Urinary bladder (tissue), 4 donors: ENCODE results near the gene PLD1. TPM values are rescaled to one million over a fixed set of nuclear protein-coding genes. Genes with fewer than 3 reads are reported as not detected.

Experiments
- DNase-seq: peaks from one replicate; pipeline ENCODE4 v3.0.0-alpha.2; 2015; ENCODE audit errors: extremely low spot score
- H3K27ac ChIP-seq: one replicate; pipeline ENCODE4 v1.5.1; 2013; ENCODE audit warnings: low read depth, mild to moderate bottlenecking, moderate library complexity
- H3K36me3 ChIP-seq: one replicate; pipeline ENCODE4 v1.6.1; 2013; ENCODE audit warnings: mild to moderate bottlenecking, moderate library complexity; ENCODE audit not compliant: insufficient read depth
- H3K4me1 ChIP-seq: one replicate; pipeline ENCODE4 v1.6.1; 2013; ENCODE audit warnings: mild to moderate bottlenecking, moderate library complexity; ENCODE audit not compliant: insufficient read depth
- H3K4me3 ChIP-seq: one replicate; pipeline ENCODE4 v1.5.1; 2013; ENCODE audit warnings: low read depth, low read length
- WGBS: extraction: QIAGEN DNeasy Blood & Tissue Kit; methylation state at CpG from one replicate; pipeline ENCODE4 v1.1.7; 2013; 5-methylcytosine and 5-hydroxymethylcytosine counted together
- polyA plus RNA-seq: library from polyadenylated mRNA; stranded (reverse); fragments of 200-250 nt; gene quantifications from one replicate; pipeline ENCODE4 v1.2.3, GENCODE V29; 2013
- total RNA-seq: library from RNA; depleted of rRNA; stranded (reverse); fragments of >200 nt; gene quantifications from one replicate; pipeline ENCODE4 v1.2.3, GENCODE V29; 2014
- donor health status: healthy with polysubstance abuse.
- donor health status: healthy.

PLD1 gene
- total and polyA plus RNA-seq, 2 donors: 3.5 to 43.3 TPM

DNA sequence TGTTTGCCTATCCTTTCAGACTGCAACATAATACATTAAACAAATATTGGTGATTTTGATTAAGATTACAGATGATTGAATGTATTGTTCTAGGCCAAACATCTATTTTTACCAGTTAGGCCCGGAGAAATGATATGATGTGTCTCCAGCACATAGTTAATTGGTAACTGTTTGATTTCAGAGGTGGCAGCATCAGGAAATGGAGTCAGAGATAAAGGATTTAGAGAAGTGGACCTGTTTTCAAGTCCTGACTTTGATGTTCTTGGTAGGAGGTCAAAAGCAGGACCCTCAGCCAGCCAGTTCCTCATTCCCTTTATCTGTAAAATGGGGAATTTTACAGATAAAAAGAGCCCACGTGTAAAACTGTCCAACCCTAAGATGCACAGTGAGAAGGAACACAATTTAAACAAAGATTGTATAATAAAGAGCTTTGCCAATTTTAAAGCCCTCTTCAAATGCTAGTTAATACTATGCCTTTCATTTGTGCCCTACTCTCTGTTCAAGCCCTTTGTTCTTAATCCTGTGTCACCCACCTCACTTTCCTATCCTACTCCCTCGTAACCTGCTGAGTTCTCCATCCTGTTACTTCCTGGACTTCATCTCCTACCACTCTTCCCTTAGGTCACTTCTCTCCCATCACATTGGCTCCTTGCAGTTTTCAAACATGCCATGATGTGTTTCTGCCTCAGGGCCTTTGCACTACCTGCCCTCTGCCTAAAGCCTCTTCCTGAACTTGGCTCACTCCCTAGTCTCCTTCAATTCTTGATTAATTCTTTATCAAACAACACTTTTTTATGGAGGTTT, 35.4 kb upstream of the PLD1 start:
- no peaks in the 10 kb centered on the region for H3K36me3 ChIP-seq
- H3K4me1 ChIP-seq: no peaks in the 10 kb centered on the region
- WGBS: 61% methylated on average over 3 of the region's 3 CpGs
- no peak for DNase-seq
- H3K27ac ChIP-seq: no peak overlapping the region
- no peak overlapping the region for H3K4me3 ChIP-seq

DNA sequence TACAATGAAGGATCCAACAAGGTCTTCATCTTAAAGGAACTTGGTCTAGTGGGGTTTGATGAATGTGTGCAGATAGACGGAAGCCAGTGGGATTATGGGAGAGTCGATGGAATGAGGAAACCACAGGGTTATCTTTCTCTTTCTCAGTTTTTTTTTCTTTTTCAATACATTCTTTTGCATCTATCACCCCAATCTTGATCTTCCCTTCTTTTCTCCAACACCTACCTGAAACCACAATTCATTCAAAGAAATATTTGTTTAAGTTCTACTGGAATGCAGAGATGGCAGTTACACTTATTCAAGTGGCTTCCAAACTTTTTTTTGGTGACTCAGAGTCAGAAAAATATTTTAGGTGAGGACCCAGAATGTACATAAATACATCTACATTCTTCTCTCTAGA, 34.6 kb upstream of the PLD1 start:
- H3K27ac ChIP-seq: no peak overlapping the region
- H3K36me3 ChIP-seq: no peaks in the 10 kb centered on the region
- H3K4me1 ChIP-seq: no peaks in the 10 kb centered on the region
- 81% methylated on average over 2 of the region's 2 CpGs for WGBS
- no peak for DNase-seq
- H3K4me3 ChIP-seq: no peak overlapping the region

DNA sequence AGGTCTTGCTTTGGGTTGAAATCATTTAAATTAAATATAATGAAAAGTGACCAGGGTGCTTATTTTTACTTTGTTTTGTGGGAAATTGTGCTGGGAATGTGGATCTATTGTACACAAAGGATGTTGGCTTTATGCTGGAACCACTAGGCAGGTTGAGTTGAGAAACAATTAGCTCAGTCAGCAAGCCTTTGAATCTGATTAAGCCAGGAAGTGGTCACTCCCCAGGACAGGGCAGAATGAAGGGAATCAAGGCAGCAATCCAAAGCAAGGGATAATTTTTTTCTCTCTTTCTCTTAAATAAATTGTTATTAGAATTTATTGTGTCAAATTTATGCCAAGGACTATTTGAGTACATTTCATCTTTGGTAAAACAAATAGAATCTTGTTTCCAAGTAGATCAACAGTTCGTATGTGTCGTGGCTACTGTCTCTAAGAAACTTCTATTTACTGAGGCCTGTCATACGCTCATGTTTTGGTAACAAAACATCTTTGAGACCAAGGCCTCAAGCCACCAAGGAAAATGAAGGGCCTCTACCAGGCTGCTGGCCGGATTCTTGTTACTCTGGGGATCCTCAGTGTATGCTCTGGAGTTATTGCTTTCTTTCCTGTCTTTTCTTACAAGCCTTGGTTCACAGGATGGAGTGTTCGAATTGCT, 32.7 kb upstream of the PLD1 start, which contains the start of gene TMEM212:
TMEM212 (plus strand) TSS at position 486 of the 655 bp plus-strand sequence; CDS start at position 521, 35 bp downstream.
- no peak for DNase-seq
- Histone ChIP-seq H3K27ac (no peak within 1 kb of the TSS), H3K4me1 (no peaks in the 10 kb centered on the region), H3K4me3 (no peak within 1 kb of the TSS), H3K36me3 (no peaks in the 10 kb centered on the region)
- WGBS: 52% methylated on average over 5 of the region's 5 CpGs

DNA sequence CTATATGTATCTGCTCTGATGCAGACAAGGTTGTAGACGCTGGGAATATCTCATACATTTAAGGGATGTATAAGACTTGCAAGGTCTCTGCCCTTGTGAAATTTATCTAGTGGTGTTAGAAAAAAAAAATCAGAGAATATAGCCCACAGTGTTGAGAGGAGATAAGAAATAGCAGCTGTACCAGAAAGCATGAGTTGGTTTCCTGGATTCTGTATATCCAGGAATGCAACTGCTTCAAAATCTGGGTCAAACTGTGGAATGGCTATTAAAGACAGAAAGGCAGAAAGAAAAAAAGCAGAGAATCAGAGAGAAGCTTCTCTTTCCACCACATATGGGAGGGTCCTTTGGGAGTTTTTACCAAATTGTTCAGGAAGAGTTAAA, 31.3 kb upstream of the PLD1 start:
- no peak for DNase-seq
- Histone ChIP-seq H3K27ac (no peak overlapping the region), H3K36me3 (no peaks in the 10 kb centered on the region), H3K4me3 (no peak overlapping the region), H3K4me1 (no peaks in the 10 kb centered on the region)
- WGBS: 56% methylated on average over 1 of the region's 1 CpG

DNA sequence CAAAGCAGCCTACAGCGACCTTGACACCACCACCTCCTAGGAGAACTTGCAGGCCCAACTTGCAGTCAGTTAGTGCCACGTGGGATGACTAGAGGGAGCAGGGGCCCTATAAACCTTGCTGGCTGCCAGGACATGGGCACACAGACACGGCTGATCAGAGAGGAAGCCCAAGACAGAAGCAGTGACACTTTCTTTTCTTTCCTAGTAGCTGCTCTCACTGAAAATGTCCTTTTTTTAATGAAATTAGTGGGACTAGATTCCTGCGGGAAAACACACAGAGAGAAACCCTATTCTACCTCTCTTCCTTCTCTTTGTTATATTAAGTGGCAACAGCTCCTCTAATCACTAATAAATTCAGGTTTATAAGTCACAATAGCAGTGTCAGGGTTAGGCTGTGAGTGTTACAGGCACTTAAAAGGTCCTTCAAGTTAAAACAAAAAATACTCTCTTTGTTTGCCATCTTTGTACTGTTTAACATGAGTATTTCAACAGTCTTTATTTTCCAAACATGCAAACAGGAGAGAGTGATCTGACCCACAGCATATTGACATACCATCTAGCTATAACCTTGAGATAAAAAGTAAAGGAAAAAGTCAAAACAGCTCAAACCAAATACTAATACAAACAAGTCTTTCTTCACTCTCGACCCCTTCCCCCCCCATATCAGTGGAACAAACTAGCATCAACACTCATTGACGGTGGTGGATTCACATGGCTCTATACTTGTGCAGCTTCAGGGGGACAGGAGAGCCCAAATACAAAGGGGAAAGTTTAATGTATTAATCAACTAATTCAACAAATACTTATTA, 30.7 kb upstream of the PLD1 start:
- Histone ChIP-seq H3K36me3 (no peaks in the 10 kb centered on the region), H3K27ac (no peak overlapping the region), H3K4me3 (no peak overlapping the region), H3K4me1 (no peaks in the 10 kb centered on the region)
- WGBS: 63% methylated on average over 6 of the region's 6 CpGs
- no peak for DNase-seq

DNA sequence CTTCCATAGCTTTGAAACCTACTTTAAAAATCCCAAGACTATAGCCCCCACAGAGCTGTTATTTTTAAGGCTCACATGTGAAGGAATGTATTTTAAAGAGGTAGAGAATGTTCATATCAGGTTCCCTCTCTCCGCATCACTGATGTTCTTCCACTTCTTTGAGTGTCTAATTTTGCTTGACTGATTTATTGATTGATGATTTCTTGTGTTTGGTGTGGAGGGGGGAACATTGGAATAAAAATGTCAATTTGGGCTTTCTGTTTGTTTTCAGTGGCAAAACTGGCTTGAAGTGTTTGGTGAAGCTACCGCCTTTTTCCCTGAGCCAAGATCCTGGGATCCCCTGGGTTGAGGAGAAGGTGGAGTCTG, 30.1 kb upstream of the PLD1 start:
- 98% methylated on average over 2 of the region's 2 CpGs for WGBS
- Histone ChIP-seq H3K4me3 (no peak overlapping the region), H3K27ac (no peak overlapping the region), H3K4me1 (no peaks in the 10 kb centered on the region), H3K36me3 (no peaks in the 10 kb centered on the region)
- no peak for DNase-seq

DNA sequence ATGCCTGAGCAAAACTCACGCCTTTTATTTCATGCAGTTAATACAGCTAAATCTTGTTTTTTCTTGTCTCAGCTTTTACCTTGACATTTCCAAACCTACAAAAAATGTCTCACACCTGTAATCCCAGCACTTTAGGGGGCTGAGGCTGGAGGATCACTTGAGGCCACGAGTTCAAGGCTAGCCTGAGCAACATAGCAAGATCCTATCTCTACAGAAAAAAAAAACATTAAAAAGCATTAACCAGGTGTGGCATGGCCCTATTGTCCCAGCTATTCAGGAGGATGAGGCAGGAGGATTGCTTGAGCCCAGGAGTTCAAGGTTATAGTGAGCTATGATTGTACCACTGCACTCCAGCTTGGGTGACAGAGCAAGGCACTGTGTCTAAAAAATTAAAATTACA, 29.0 kb upstream of the PLD1 start:
- H3K27ac ChIP-seq: no peak overlapping the region

DNA sequence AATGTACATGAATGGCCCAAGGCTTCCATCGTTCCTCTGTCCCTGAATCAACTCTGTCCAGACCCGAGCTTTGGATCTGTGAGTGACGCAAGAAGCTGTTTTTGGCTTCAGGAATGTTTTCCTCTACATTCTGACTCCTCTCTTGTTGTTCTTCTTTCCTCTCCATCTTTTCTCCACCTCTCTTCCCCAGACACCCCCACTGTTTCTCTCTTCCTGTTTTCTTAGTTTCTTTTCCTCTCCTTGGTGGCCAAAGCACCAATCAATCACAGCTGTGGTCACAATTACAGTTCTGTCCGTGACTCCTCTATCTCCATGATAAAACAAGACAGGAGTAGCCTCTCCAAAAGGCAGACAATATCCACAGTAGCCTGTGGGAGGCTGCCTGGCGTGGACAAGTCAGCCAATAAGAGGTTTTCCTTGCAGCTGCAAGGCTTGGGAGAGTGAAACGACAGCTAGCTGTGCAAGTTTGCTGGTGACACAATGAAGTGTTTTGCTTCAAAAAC, 28.0 kb upstream of the PLD1 start:
- Histone ChIP-seq H3K27ac (peak overlapping the region; percentile 48), H3K4me1 (no peaks in the 10 kb centered on the region), H3K4me3 (no peak overlapping the region), H3K36me3 (no peaks in the 10 kb centered on the region)
- 20% methylated on average over 6 of the region's 6 CpGs for WGBS
- DNase-seq: no peak

More for the DNA sequence above, 29.0 kb upstream of the PLD1 start:
- H3K4me3 ChIP-seq: no peak overlapping the region
- no peaks in the 10 kb centered on the region for H3K36me3 ChIP-seq
- H3K4me1 ChIP-seq: no peaks in the 10 kb centered on the region
- no peak for DNase-seq
- WGBS: 89% methylated on average over 2 of the region's 2 CpGs

DNA sequence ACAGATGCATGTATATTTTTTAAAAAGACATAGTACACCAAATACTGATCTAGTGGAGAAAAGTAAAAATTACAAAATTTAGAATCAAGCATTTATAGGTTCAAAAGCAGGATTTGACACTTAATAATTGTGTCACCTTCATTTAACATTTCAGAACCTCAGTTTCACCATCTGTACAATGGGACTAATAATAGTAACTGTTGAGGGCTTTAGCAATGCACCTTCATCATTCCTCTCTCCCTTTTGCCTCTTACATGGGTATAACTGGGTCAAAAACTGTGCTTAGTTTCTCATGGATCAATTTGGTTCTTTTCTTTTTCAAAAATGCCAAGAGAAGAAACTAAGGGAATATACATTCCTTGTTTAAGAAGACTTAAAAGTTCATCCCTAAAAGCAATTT, 27.4 kb upstream of the PLD1 start:
- Histone ChIP-seq H3K36me3 (no peaks in the 10 kb centered on the region), H3K4me3 (no peak overlapping the region), H3K27ac (no peak overlapping the region), H3K4me1 (no peaks in the 10 kb centered on the region)
- DNase-seq: no peak

DNA sequence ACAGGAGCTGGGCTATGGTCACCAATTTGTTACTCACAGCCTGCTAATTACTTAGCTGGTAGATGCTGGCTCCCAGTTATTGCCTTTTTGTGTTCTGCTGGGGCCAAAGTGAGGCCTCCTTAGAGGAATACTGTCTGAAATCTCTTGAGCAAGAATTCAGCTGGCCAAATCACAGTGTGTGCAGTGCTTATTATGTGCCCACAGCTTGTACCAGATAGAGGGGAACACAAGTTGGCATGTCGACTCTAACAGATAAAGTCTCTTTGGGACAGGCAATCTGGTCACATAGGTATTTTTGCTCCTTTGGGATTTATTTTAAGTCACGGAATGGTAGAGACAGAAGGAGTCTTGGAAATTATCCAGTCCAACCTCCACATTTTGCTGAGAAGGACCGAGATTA, 26.6 kb upstream of the PLD1 start:
- no peak overlapping the region for H3K4me3 ChIP-seq
- H3K4me1 ChIP-seq: no peaks in the 10 kb centered on the region
- no peak overlapping the region for H3K27ac ChIP-seq
- no peaks in the 10 kb centered on the region for H3K36me3 ChIP-seq
- no peak for DNase-seq
- WGBS: 95% methylated on average over 3 of the region's 3 CpGs

DNA sequence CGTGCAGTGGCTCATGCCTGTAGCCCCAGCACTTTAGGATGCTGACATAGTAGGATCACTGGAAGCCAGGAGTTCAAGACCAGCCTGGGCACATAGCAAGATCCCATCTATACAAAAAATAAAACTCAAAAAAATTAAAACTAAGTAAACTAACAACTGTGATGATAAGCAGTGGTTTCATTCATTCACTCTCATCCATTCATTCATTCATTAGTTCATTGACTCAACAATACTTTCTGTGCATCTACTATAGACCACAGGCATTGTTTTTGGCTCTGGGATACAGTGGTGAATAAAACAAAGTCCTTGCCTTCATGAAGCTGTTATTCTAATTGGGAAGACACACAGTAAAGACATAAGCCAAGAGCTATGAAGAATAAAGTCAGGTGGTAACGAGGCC, 25.3 kb upstream of the PLD1 start:
- Histone ChIP-seq H3K4me1 (no peaks in the 10 kb centered on the region), H3K36me3 (no peaks in the 10 kb centered on the region), H3K27ac (no peak overlapping the region), H3K4me3 (no peak overlapping the region)
- 92% methylated on average over 2 of the region's 2 CpGs for WGBS
- DNase-seq: no peak

DNA sequence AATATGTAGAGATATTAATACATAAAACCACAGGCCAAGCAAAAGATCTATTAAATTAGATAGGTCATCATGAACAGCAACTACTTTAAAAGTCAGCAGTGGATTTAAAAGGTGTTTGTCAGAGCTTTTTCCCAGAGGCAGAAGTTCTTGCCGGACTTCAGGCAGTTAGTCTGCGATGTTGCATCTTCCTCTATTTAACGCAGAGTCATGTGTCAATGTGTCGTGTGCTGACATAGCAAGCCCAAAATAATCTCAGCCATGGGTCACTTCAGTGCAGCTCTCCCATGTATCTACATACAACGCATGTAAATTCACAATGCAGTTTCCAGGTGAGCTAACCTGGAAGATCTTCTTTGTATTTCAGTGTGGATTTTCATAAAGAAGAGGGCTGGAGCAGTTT, 24.8 kb upstream of the PLD1 start:
- 88% methylated on average over 5 of the region's 5 CpGs for WGBS
- no peak for DNase-seq
- H3K4me3 ChIP-seq: no peak overlapping the region
- H3K36me3 ChIP-seq: no peaks in the 10 kb centered on the region
- H3K27ac ChIP-seq: no peak overlapping the region
- H3K4me1 ChIP-seq: no peaks in the 10 kb centered on the region

DNA sequence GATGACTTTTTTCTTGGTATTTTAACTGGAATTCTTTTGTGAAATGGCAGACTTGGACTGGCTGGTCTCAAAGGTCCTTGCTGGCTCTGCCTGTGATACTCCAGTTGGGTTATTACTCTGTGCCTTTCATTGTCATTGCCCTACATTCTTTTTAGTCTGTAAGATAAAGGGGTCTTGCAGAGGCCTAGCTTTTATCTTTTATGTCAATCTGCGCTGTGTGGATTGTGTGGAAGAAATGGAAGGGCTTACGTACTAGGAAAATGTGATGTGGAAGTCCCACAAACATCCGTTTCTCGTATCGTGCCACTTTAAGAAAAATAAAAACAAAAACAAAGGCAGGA, 24.1 kb upstream of the PLD1 start:
- no peak overlapping the region for H3K4me3 ChIP-seq
- H3K4me1 ChIP-seq: no peaks in the 10 kb centered on the region
- WGBS: 69% methylated on average over 5 of the region's 5 CpGs
- no peak overlapping the region for H3K27ac ChIP-seq
- DNase-seq: no peak
- H3K36me3 ChIP-seq: no peaks in the 10 kb centered on the region
